ENCODE results near the gene MESD. TPM values are rescaled to one million over a fixed set of nuclear protein-coding genes. Genes with fewer than 3 reads are reported as not detected.
A peak's percentile ranks its signal among the peaks of the same experiment; 100 is the strongest.

MESD gene
- total RNA-seq, 2 experiments from 2014 or later: 27.0 to 27.4 TPM

DNA sequence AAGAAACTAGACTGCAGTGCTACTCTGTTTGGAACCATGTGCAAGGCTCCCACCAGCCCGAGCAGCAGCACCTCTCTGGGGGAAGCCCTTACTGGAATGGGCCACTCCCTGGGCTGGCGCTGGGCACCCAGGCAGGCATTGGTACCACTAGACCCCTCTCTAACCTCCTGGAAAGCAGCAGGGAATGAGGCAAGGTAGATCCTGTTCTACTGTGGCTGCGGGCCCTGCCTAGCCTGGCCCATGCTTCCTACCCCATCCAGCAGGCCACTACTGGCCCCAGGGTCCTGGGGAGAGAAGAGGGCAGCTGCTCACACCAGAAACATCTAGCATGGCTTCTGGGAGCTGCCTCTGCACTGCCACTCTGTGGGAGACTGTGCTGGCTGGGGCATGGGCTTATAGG lies 44.8 kb downstream of the MESD start:
- Mint-ChIP-seq H3K36me3 (ENCODE audit: low read depth) (peaks cover 13% of the 10 kb centered on the region), H3K4me3 (no peak overlapping the region), H3K9me3 (ENCODE audit: insufficient read depth) (no peaks in the 10 kb centered on the region), H3K27ac (no peak overlapping the region), H3K27me3 (ENCODE audit: low read depth) (no peaks in the 10 kb centered on the region), H3K4me1 (ENCODE audit: low read depth) (no peaks in the 10 kb centered on the region)
- DNase-seq (no peak), ATAC-seq (no peak)
- CTCF ChIA-PET: no interaction called here
- POLR2A ChIA-PET: no interaction called here

DNA sequence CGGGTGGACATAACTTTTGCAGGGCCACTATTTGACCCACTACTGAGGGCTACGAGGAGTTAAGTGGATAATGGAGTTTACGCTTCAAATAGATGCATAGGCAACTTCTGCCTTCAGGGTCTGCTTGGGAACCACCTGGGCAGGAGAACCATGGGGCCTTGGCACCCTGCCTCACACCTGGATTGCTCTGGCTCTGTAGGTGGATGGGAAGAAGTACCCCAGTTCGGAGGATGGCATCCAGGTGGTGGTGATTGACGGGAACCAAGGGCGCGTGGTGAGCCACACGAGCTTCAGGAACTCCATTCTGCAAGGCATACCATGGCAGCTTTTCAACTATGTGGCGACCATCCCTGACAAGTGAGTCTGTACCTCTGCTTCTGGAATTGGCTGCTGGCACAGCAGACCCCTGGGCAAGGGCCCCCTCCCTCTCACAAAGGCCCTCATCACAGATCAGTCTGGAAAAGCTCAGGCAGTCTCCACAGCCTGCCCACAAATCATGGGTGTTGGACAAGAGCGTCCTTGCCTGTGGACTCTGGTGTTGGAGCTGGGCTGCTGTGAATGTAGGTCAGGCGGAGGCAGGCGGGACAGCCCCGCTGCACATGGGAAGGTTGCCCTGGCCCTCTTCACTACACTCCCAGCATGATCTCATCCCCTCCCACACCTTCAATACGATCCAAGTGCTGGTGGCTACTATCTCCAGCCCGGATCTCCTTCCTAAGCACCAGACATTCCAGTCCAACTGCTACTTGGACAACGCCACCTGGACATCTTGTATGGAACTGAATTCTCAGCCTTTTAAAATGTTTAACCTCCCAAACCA lies 46.7 kb downstream of the MESD start:
- no peaks in the 10 kb centered on the region for H3K4me1 Mint-ChIP-seq (ENCODE audit: low read depth)
- no peaks in the 10 kb centered on the region for H3K9me3 Mint-ChIP-seq (ENCODE audit: insufficient read depth)
- H3K4me3 Mint-ChIP-seq: no peak overlapping the region
- no peaks in the 10 kb centered on the region for H3K27me3 Mint-ChIP-seq (ENCODE audit: low read depth)
- peaks cover 10% of the 10 kb centered on the region for H3K36me3 Mint-ChIP-seq (ENCODE audit: low read depth)
- POLR2A ChIA-PET: no interaction called here
- no peak for DNase-seq
- no peak overlapping the region for H3K27ac Mint-ChIP-seq
- CTCF ChIA-PET: interaction anchor here (0.6 kb wide), 1 partner anchor 25 kb away, joined by 3 read pairs; no protein-coding TSS in a partner anchor
- no peak for ATAC-seq

DNA sequence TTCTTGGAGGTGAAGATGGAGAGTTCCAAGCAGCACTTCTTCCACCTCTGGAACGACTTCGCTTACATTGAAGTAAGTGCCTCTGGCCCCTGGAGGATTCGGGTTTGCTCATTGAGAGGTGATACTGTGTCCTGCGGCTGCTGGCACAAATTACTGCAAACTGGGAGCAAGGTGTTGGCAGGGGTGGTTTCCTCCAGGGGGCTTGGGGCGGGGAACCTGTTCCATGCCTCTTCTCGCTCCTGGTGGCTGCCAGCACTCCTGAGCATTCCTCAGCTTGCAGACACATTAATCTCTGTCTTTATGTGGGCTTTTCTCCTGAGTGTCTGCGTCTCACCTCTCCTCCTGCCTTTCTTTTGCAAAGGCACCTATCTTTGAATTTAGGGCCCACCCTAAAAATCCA lies 47.4 kb downstream of the MESD start:
- Mint-ChIP-seq H3K9me3 (ENCODE audit: insufficient read depth) (no peaks in the 10 kb centered on the region), H3K4me3 (no peak overlapping the region), H3K27ac (no peak overlapping the region), H3K4me1 (ENCODE audit: low read depth) (no peaks in the 10 kb centered on the region), H3K27me3 (ENCODE audit: low read depth) (no peaks in the 10 kb centered on the region), H3K36me3 (ENCODE audit: low read depth) (peaks cover 10% of the 10 kb centered on the region)
- ATAC-seq (no peak), DNase-seq (no peak)
- POLR2A ChIA-PET: no interaction called here
- CTCF ChIA-PET: no interaction called here

GRCh38 chr15:80940851-80941250 lies 48.8 kb downstream of the MESD start:
- ATAC-seq: no peak
- H3K4me1 Mint-ChIP-seq (ENCODE audit: low read depth): no peaks in the 10 kb centered on the region
- H3K27ac Mint-ChIP-seq: no peak overlapping the region
- H3K4me3 Mint-ChIP-seq: no peak overlapping the region
- no peaks in the 10 kb centered on the region for H3K9me3 Mint-ChIP-seq (ENCODE audit: insufficient read depth)
- no peaks in the 10 kb centered on the region for H3K27me3 Mint-ChIP-seq (ENCODE audit: low read depth)
- ChIA-PET CTCF (no interaction called here), POLR2A (interaction anchor here (0.6 kb wide), 1 partner anchor 809 kb away, joined by 3 read pairs; no protein-coding TSS in a partner anchor)
- H3K36me3 Mint-ChIP-seq (ENCODE audit: low read depth): peaks cover 9% of the 10 kb centered on the region
- DNase-seq: no peak

GRCh38 chr15:80940331-80940730 lies 49.3 kb downstream of the MESD start:
- Mint-ChIP-seq H3K4me1 (ENCODE audit: low read depth) (no peaks in the 10 kb centered on the region), H3K36me3 (ENCODE audit: low read depth) (peaks cover 9% of the 10 kb centered on the region)
- POLR2A ChIA-PET: interaction anchor here (0.6 kb wide), 1 partner anchor 809 kb away, joined by 3 read pairs; no protein-coding TSS in a partner anchor

GRCh38 chr15:80939216-80939615 lies 50.4 kb downstream of the MESD start:
- DNase-seq (no peak), ATAC-seq (no peak)
- no peak overlapping the region for H3K4me3 Mint-ChIP-seq
- no peaks in the 10 kb centered on the region for H3K9me3 Mint-ChIP-seq (ENCODE audit: insufficient read depth)
- POLR2A ChIA-PET: interaction anchor here (0.8 kb wide), 1 partner anchor 20 kb away, joined by 3 read pairs; no protein-coding TSS in a partner anchor
- H3K27ac Mint-ChIP-seq: no peak overlapping the region
- H3K27me3 Mint-ChIP-seq (ENCODE audit: low read depth): no peaks in the 10 kb centered on the region
- CTCF ChIA-PET: interaction anchor here (1.3 to 1.4 kb wide), 2 partner anchors 18 to 22 kb away, joined by 3 to 4 read pairs; no protein-coding TSS in a partner anchor
- peaks cover 9% of the 10 kb centered on the region for H3K36me3 Mint-ChIP-seq (ENCODE audit: low read depth)
- H3K4me1 Mint-ChIP-seq (ENCODE audit: low read depth): peaks cover 8% of the 10 kb centered on the region

More at GRCh38 chr15:80940331-80940730, 49.3 kb downstream of the MESD start:
- no peak overlapping the region for H3K27ac Mint-ChIP-seq
- no peak overlapping the region for H3K4me3 Mint-ChIP-seq
- CTCF ChIA-PET: interaction anchor here (0.8 to 1.4 kb wide), 3 partner anchors 20 to 164 kb away, joined by 3 to 4 read pairs (median 3); no protein-coding TSS in a partner anchor
- H3K27me3 Mint-ChIP-seq (ENCODE audit: low read depth): no peaks in the 10 kb centered on the region
- no peaks in the 10 kb centered on the region for H3K9me3 Mint-ChIP-seq (ENCODE audit: insufficient read depth)
- no peak for DNase-seq
- ATAC-seq: no peak

- Mint-ChIP-seq H3K9me3 (ENCODE audit: insufficient read depth) (no peaks in the 10 kb centered on the region), H3K27ac (no peak overlapping the region), H3K4me1 (ENCODE audit: low read depth) (peaks cover 8% of the 10 kb centered on the region), H3K36me3 (ENCODE audit: low read depth) (peaks cover 6% of the 10 kb centered on the region), H3K4me3 (no peak overlapping the region), H3K27me3 (ENCODE audit: low read depth) (no peaks in the 10 kb centered on the region)
- DNase-seq (no peak), ATAC-seq (no peak)
- ChIA-PET POLR2A (interaction anchor here (0.6 kb wide), 1 partner anchor 120 kb away, joined by 3 read pairs; no protein-coding TSS in a partner anchor), CTCF (no interaction called here)
Measured at GRCh38 chr15:80937718-80938117, 51.9 kb downstream of the MESD start.

DNA sequence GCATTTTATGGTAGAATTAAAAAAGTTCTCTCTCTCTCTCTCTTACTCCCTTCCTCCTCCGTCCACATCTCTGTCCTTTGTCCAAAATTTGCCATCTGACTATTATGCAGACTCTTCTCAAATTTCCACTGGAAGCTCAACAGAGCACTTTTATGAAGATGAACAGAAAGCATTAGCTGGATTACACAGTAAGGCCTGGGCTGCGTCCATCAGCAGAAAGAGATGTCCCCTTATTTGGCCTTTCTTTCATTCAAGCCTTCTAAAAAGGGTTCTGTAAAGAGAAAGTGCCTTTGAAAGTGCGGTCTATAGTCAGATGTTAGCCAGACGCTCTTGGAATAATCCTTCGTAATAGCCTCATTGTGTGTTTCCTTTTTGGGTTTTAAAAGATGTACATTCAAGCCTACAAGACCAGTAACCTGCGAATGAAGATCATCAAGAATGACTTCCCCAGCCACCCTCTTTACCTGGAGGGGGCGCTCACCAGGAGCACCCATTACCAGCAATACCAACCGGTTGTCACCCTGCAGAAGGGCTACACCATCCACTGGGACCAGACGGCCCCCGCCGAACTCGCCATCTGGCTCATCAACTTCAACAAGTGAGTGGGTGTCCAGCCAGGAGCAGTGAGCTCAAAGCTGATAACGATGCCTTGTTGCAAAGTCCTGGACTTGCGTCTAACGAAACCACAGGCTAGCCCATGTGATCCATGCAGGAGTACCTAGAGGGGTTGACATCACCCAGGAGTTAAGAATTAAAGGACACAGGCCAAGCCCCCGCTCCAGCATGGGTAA lies 53.1 kb downstream of the MESD start:
- ATAC-seq (no peak), DNase-seq (no peak)
- H3K4me1 Mint-ChIP-seq (ENCODE audit: low read depth): peaks cover 8% of the 10 kb centered on the region
- H3K36me3 Mint-ChIP-seq (ENCODE audit: low read depth): peaks cover 2% of the 10 kb centered on the region
- ChIA-PET CTCF (no interaction called here), POLR2A (no interaction called here)
- no peaks in the 10 kb centered on the region for H3K9me3 Mint-ChIP-seq (ENCODE audit: insufficient read depth)
- H3K4me3 Mint-ChIP-seq: no peak overlapping the region
- H3K27me3 Mint-ChIP-seq (ENCODE audit: low read depth): no peaks in the 10 kb centered on the region
- no peak overlapping the region for H3K27ac Mint-ChIP-seq

DNA sequence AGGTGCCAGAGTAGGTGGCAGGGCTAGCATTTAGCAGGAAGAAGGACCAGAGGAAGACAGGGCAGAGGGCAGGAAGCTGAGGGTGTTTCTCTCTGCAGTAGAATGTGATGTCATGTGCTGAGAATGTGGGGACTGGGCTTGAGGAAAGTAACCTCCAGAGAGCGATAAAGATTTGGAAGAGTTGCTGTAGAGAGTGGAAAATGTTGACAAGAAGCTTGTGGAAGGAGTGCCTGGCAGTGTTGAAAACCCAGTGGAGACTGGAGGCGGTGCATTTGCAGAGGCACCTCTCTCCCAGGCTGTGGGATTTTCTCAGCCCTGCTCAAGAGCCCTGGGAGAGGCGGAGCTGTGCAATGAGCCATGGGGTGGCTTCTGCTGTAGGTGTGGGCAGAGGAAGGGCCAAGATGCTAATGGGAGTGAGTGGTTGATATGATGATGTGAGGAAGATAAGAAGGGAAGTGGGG lies 54.8 kb downstream of the MESD start:
- Mint-ChIP-seq H3K4me3 (no peak overlapping the region), H3K36me3 (ENCODE audit: low read depth) (no peaks in the 10 kb centered on the region), H3K9me3 (ENCODE audit: insufficient read depth) (no peaks in the 10 kb centered on the region), H3K27ac (peak overlapping the region; percentile 3), H3K4me1 (ENCODE audit: low read depth) (peaks cover 8% of the 10 kb centered on the region), H3K27me3 (ENCODE audit: low read depth) (no peaks in the 10 kb centered on the region)
- ATAC-seq (no peak), DNase-seq (no peak)
- ChIA-PET POLR2A (no interaction called here), CTCF (interaction anchor here (1.2 kb wide), 1 partner anchor 36 kb away, joined by 7 read pairs; no protein-coding TSS in a partner anchor)

- peaks cover 8% of the 10 kb centered on the region for H3K4me1 Mint-ChIP-seq (ENCODE audit: low read depth)
- POLR2A ChIA-PET: no interaction called here
Measured at GRCh38 chr15:80932989-80933388, 56.6 kb downstream of the MESD start.

GRCh38 chr15:80932513-80932815 lies 57.2 kb downstream of the MESD start:
- no peak overlapping the region for H3K27ac Mint-ChIP-seq
- peaks cover 8% of the 10 kb centered on the region for H3K4me1 Mint-ChIP-seq (ENCODE audit: low read depth)
- H3K27me3 Mint-ChIP-seq (ENCODE audit: low read depth): no peaks in the 10 kb centered on the region
- CTCF ChIA-PET: no interaction called here
- DNase-seq: no peak
- H3K4me3 Mint-ChIP-seq: no peak overlapping the region
- POLR2A ChIA-PET: no interaction called here
- ATAC-seq: no peak
- H3K9me3 Mint-ChIP-seq (ENCODE audit: insufficient read depth): no peaks in the 10 kb centered on the region
- no peaks in the 10 kb centered on the region for H3K36me3 Mint-ChIP-seq (ENCODE audit: low read depth)

More at GRCh38 chr15:80932989-80933388, 56.6 kb downstream of the MESD start:
- ATAC-seq (no peak), DNase-seq (no peak)
- Mint-ChIP-seq H3K4me3 (no peak overlapping the region), H3K9me3 (ENCODE audit: insufficient read depth) (no peaks in the 10 kb centered on the region), H3K36me3 (ENCODE audit: low read depth) (no peaks in the 10 kb centered on the region), H3K27me3 (ENCODE audit: low read depth) (no peaks in the 10 kb centered on the region), H3K27ac (no peak overlapping the region)
- CTCF ChIA-PET: no interaction called here
